ENCODE results near the gene HNRNPLL.

DNA sequence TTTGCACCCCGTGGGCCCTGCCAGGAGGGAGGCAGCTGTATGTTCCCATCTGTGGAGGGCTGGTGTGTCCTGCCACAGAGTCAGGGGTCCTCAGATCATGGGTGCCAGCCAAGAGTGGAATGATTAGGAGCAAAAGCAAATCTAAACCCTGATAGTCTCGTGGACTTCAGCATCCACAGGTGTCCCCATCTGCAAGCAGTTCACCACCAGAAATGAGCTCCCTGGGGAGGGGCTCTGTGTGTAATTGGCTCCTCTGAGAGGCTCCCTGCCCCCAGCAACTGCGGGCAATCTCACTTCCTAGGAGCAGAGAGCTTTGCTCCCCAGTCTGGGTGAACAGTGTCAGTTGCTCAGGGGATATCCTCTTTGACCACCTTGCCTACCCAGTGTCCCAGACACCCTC, 78.1 kb downstream of the HNRNPLL start:
- TF ChIP-seq, protein P1, sequence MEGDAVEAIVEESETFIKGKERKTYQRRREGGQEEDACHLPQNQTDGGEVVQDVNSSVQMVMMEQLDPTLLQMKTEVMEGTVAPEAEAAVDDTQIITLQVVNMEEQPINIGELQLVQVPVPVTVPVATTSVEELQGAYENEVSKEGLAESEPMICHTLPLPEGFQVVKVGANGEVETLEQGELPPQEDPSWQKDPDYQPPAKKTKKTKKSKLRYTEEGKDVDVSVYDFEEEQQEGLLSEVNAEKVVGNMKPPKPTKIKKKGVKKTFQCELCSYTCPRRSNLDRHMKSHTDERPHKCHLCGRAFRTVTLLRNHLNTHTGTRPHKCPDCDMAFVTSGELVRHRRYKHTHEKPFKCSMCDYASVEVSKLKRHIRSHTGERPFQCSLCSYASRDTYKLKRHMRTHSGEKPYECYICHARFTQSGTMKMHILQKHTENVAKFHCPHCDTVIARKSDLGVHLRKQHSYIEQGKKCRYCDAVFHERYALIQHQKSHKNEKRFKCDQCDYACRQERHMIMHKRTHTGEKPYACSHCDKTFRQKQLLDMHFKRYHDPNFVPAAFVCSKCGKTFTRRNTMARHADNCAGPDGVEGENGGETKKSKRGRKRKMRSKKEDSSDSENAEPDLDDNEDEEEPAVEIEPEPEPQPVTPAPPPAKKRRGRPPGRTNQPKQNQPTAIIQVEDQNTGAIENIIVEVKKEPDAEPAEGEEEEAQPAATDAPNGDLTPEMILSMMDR (IDR thresholded peaks at IDR 0.05), result no peak
- TF ChIP-seq POLR2A (IDR thresholded peaks at IDR 0.05), result no peak
- no peak for TF ChIP-seq EP300 (IDR thresholded peaks at IDR 0.05)
- TF ChIP-seq POLR2AphosphoS5 (IDR thresholded peaks at IDR 0.05), result no peak

All from gastroesophageal sphincter (tissue), 3 donors.